GM13976 (cell line): ENCODE measurements around the gene PROSER3.

Source experiments
- DNase-seq: peaks from one replicate; pipeline ENCODE4 v3.0.0; 2012; ENCODE audit warnings: low spot score
- in situ Hi-C: fragments of 300-500 bp; cut with MboI; formaldehyde crosslinking; loops from one replicate; pipeline ENCODE4 v1.12.0; 2022; ENCODE audit warnings: low sequenced_read_pairs, mixed read lengths, inconsistent platforms; ENCODE audit not compliant: unreplicated experiment
- TF ChIP-seq, protein P1 (sequence below): IDR thresholded peaks from 2 replicates; pipeline ENCODE4 v1.5.1; 2012; ENCODE audit warnings: borderline replicate concordance, mild to moderate bottlenecking; ENCODE audit not compliant: insufficient read depth; ENCODE audit errors: extremely low read depth, missing control alignments, control extremely low read depth

The PROSER3 gene

DNA sequence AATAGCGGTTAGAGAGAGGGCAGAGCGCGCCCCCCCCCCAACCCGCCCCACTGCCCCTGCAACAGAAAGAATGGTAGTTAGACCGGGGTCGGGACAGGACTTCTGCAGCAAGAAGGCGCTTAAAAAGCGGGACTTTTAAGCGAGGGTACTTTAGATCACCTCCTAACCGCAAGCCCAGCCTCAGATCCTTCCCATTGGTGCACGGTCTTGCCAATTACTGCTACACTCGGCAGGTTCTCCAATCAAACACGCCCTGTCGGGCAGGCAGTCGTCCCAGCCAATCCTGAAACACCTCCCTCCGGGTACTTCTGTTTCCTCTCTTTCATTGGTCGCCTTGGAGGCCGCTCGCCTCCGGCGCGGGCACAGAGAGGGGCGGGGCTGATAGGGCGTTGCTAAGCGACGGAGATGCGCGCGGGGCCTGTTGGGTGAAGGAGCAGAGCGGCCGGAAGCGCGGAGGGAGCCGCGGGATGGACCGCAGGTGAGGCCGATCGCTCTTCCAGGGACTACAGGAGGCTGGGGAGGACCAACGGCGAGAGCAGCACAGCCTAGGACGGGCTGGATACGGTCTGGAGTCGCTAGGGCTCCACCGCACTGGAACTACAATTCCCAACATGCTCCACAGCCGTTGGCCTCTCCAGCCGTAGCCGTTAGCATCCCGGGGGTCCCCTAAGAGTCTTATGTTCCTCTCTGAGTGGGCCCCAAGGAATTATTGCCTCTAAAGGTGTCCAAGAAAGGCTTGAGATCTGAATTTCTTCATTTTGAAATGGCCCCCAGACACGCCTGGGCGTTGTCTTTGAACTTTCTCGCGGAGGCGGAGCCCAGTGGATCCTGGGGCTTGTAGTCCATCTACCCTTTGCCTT lies at the start of gene PROSER3:
PROSER3 (plus strand) TSS at position 428 of the 860 bp plus-strand sequence; CDS start at position 468, 40 bp downstream.
- in situ Hi-C loops: no loop called here
- TF ChIP-seq, protein P1, sequence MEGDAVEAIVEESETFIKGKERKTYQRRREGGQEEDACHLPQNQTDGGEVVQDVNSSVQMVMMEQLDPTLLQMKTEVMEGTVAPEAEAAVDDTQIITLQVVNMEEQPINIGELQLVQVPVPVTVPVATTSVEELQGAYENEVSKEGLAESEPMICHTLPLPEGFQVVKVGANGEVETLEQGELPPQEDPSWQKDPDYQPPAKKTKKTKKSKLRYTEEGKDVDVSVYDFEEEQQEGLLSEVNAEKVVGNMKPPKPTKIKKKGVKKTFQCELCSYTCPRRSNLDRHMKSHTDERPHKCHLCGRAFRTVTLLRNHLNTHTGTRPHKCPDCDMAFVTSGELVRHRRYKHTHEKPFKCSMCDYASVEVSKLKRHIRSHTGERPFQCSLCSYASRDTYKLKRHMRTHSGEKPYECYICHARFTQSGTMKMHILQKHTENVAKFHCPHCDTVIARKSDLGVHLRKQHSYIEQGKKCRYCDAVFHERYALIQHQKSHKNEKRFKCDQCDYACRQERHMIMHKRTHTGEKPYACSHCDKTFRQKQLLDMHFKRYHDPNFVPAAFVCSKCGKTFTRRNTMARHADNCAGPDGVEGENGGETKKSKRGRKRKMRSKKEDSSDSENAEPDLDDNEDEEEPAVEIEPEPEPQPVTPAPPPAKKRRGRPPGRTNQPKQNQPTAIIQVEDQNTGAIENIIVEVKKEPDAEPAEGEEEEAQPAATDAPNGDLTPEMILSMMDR: no peak
- DNase-seq: peak; percentile 98

DNA sequence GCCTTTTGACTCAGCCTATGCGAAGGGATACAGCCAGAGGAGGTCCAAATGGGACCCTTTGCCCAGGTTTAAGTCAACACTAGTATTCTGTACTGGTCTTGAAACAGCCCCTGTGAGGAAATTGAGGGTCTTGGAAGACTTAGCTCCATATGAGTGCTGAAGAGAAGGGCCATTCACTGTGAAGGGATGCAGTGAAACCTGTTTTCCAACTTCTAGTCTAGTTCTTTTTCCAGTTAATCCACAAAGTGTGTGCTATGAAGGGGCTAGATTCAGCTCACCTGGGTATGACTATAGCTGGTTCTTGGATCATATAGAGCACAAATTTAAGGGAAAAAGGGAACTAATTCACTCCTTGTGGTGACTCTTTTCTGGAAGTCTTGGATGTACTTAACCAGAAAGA lies 49.6 kb upstream of the PROSER3 start:
- TF ChIP-seq, protein P1: no peak
- in situ Hi-C loops: loop anchor here (10.0 kb wide), 1 partner anchor 216 kb away; no protein-coding TSS in a partner anchor
- no peak for DNase-seq

DNA sequence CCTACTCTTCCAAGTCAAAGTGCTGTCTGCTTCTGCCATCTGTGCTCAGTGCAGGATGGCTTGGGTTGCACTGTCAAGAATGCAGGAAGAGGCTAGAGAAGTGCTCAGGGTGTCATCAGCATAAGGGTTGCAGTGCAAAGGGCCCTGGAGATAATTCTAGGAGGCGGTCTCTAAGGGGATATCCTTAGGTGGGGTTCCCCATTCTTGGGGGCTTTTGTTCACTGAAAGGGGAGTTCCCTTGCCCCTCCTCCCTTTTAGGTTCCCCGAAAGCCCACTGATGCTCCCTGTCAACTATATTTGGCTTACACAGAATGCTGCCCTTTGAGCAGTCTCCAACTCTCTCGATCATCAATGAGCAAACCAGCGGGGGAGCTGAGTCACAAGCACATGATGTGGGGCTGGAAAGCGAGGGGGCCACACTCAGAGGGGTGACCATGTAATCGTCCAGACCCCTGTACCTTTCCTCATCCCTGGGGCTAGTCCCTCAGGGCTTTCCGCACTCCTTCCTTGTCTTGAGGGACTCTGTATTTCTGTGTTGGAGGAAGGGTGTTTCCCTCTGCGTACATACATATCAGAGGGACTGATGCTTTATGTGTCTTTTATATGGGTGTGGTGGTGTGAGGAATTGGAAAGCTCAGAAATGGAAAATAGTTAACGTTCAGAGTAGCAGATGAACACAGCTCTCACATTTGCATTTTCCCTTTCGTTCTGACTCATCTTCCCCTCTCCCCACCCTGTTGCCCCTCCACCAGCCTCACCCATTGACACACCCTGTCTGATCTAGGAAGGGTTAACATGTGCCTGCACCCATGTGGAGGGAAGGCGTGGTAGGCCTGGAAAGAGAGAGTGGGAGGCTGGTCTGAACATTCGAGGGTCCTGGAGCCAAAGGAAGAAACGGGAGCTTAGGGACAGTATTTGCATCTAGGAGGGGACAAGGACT lies 46.9 kb upstream of the PROSER3 start:
- TF ChIP-seq, protein P1: no peak
- peak; percentile 70 for DNase-seq
- in situ Hi-C loops: no loop called here

DNA sequence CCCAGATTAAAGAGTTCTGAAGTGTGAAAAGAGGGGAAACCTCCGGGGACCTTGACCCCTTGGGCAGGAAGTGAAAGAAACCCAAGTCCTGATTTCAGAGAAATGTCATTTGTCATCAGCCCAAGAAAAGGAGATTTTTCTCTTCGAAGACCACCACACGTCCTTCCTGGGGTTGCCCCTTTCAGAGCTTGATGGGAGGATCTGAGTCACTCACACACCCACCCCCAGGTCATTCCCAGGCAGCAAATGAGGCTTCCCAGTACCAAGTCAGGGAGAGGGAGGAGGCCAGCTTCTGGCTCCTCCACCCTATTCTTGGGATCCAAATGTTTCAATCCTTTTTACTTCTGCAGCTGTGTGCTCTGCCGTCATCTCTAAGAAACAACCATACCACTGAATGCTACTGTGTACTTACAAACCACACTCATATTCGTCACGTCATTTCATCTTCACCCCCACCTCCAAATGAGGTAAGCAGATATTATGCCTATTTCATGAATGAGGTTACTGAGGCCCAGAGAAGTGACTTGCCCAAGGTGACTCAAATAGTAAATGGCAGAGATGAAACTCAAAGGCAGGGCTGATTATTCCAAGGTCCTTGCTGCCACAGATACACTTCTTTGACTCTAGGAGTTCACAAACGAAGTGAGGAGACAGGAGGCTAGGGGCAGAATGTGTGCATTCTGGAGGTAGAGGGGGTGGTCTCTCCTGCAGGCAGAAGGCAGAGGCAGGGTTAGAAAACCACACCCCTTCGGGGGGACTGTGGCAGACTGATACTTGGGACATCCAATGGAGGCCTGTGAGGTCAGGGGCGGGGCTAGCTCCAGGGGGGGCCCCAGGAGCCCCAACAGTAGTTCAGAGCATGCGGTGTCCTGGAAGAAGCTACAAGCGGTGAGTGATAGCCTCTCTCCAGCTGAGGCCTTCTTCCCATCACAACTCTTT lies 45.1 kb upstream of the PROSER3 start:
- in situ Hi-C loops: no loop called here
- peak; percentile 85 for DNase-seq
- TF ChIP-seq, protein P1: no peak

DNA sequence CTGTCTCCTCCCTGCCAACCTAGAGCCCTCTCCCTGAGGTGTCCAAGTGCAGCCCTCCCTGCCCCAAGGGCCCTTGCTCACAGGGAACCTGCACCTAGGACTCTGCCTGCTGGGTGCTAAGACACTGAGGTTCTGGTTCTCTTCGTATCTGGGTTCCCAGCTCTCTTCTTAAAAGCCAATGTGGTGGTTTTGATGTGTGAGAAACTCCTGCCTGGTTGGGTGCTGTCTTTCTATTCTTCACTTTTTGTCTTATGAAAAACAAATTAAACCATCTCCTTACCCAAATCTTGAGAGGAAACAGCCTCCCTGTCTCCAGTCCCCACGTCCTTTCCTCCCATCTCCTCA lies 44.5 kb upstream of the PROSER3 start:
- TF ChIP-seq, protein P1: no peak
- DNase-seq: no peak
- in situ Hi-C loops: no loop called here
